Mucosa of stomach (tissue), 1 donor: ENCODE results near the gene ARL3.

ENCODE experiments used
- H3K27me3 ChIP-seq: one replicate; pipeline ENCODE4 v1.7.0; 2013; ENCODE audit warnings: mild to moderate bottlenecking, low read length; ENCODE audit not compliant: control insufficient read depth, insufficient read depth
- H3K36me3 ChIP-seq: one replicate; pipeline ENCODE4 v1.7.0; 2013; ENCODE audit warnings: low read length; ENCODE audit not compliant: control insufficient read depth, insufficient read depth
- H3K4me1 ChIP-seq: one replicate; pipeline ENCODE4 v1.7.0; 2013; ENCODE audit warnings: mild to moderate bottlenecking, low read length; ENCODE audit not compliant: control insufficient read depth, insufficient read depth
- H3K4me3 ChIP-seq: one replicate; pipeline ENCODE4 v1.7.0; 2013; ENCODE audit warnings: low read length
- H3K9ac ChIP-seq: one replicate; pipeline ENCODE4 v1.7.0; 2013; ENCODE audit warnings: mild to moderate bottlenecking, low read length, moderate library complexity
- H3K9me3 ChIP-seq: one replicate; pipeline ENCODE4 v1.7.0; 2013; ENCODE audit warnings: mild to moderate bottlenecking, low read length, moderate library complexity; ENCODE audit not compliant: control insufficient read depth
- donor health status: Pancreatic carcinoma.

Gene ARL3

GRCh38 chr10:102665904-102666509 lies 48.2 kb downstream of the ARL3 start:
- Histone ChIP-seq H3K9ac (no peak overlapping the region), H3K4me1 (peaks cover 27% of the 10 kb centered on the region)

GRCh38 chr10:102661658-102662028 lies 52.6 kb downstream of the ARL3 start:
- H3K4me3 ChIP-seq, result no peak overlapping the region
- H3K27me3 ChIP-seq, result no peaks in the 10 kb centered on the region
- peak overlapping the region; percentile 43 for H3K9ac ChIP-seq
- peaks cover 51% of the 10 kb centered on the region for H3K4me1 ChIP-seq
- no peaks in the 10 kb centered on the region for H3K9me3 ChIP-seq
- H3K36me3 ChIP-seq, result peaks cover 4% of the 10 kb centered on the region

More at GRCh38 chr10:102665904-102666509, 48.2 kb downstream of the ARL3 start:
- no peaks in the 10 kb centered on the region for H3K27me3 ChIP-seq
- no peaks in the 10 kb centered on the region for H3K9me3 ChIP-seq
- no peak overlapping the region for H3K4me3 ChIP-seq
- H3K36me3 ChIP-seq, result no peaks in the 10 kb centered on the region

- Histone ChIP-seq H3K9ac (peak overlapping the region; percentile 43), H3K4me1 (peaks cover 55% of the 10 kb centered on the region), H3K4me3 (no peak overlapping the region), H3K27me3 (no peaks in the 10 kb centered on the region), H3K9me3 (no peaks in the 10 kb centered on the region), H3K36me3 (peaks cover 4% of the 10 kb centered on the region)
Measured at GRCh38 chr10:102660888-102661657, 53.1 kb downstream of the ARL3 start.

- H3K27me3 ChIP-seq, result no peaks in the 10 kb centered on the region
- H3K4me3 ChIP-seq, result no peak overlapping the region
- peaks cover 10% of the 10 kb centered on the region for H3K36me3 ChIP-seq
- peaks cover 59% of the 10 kb centered on the region for H3K4me1 ChIP-seq
- H3K9ac ChIP-seq, result no peak overlapping the region
- no peaks in the 10 kb centered on the region for H3K9me3 ChIP-seq
Measured at GRCh38 chr10:102658802-102659201, 55.4 kb downstream of the ARL3 start.

- Histone ChIP-seq H3K9me3 (no peaks in the 10 kb centered on the region), H3K36me3 (peaks cover 14% of the 10 kb centered on the region), H3K9ac (peak overlapping the region; percentile 54), H3K27me3 (no peaks in the 10 kb centered on the region), H3K4me3 (no peak overlapping the region), H3K4me1 (peaks cover 65% of the 10 kb centered on the region)
Measured at GRCh38 chr10:102657984-102658724, 56.0 kb downstream of the ARL3 start.

- Histone ChIP-seq H3K4me1 (peaks cover 72% of the 10 kb centered on the region), H3K9ac (peak overlapping the region; percentile 42), H3K36me3 (peaks cover 14% of the 10 kb centered on the region), H3K4me3 (no peak overlapping the region), H3K27me3 (no peaks in the 10 kb centered on the region), H3K9me3 (no peaks in the 10 kb centered on the region)
Measured at GRCh38 chr10:102657451-102657850, 56.7 kb downstream of the ARL3 start.

GRCh38 chr10:102656791-102657371 lies 57.3 kb downstream of the ARL3 start:
- peaks cover 14% of the 10 kb centered on the region for H3K36me3 ChIP-seq
- no peaks in the 10 kb centered on the region for H3K9me3 ChIP-seq
- no peak overlapping the region for H3K4me3 ChIP-seq
- H3K4me1 ChIP-seq, result peaks cover 78% of the 10 kb centered on the region
- peak overlapping the region; percentile 42 for H3K9ac ChIP-seq
- H3K27me3 ChIP-seq, result no peaks in the 10 kb centered on the region

- H3K36me3 ChIP-seq, result peaks cover 14% of the 10 kb centered on the region
- peaks cover 80% of the 10 kb centered on the region for H3K4me1 ChIP-seq
- no peaks in the 10 kb centered on the region for H3K9me3 ChIP-seq
- no peaks in the 10 kb centered on the region for H3K27me3 ChIP-seq
- no peak overlapping the region for H3K9ac ChIP-seq
- H3K4me3 ChIP-seq, result no peak overlapping the region
Measured at GRCh38 chr10:102656026-102656425, 58.2 kb downstream of the ARL3 start.

GRCh38 chr10:102654969-102655368 lies 59.2 kb downstream of the ARL3 start:
- Histone ChIP-seq H3K4me3 (no peak overlapping the region), H3K9ac (no peak overlapping the region), H3K27me3 (no peaks in the 10 kb centered on the region), H3K9me3 (no peaks in the 10 kb centered on the region), H3K4me1 (peaks cover 80% of the 10 kb centered on the region), H3K36me3 (peaks cover 14% of the 10 kb centered on the region)

- H3K4me1 ChIP-seq, result peaks cover 82% of the 10 kb centered on the region
- no peaks in the 10 kb centered on the region for H3K27me3 ChIP-seq
- peaks cover 14% of the 10 kb centered on the region for H3K36me3 ChIP-seq
- no peak overlapping the region for H3K4me3 ChIP-seq
- no peak overlapping the region for H3K9ac ChIP-seq
- H3K9me3 ChIP-seq, result no peaks in the 10 kb centered on the region
Measured at GRCh38 chr10:102654566-102654965, 59.6 kb downstream of the ARL3 start.

- no peak overlapping the region for H3K4me3 ChIP-seq
- no peak overlapping the region for H3K9ac ChIP-seq
- H3K9me3 ChIP-seq, result no peaks in the 10 kb centered on the region
- H3K4me1 ChIP-seq, result peaks cover 83% of the 10 kb centered on the region
- peaks cover 15% of the 10 kb centered on the region for H3K36me3 ChIP-seq
- H3K27me3 ChIP-seq, result no peaks in the 10 kb centered on the region
Measured at GRCh38 chr10:102653060-102653459, 61.1 kb downstream of the ARL3 start.
